ENCODE data around the gene HERPUD1.
"Not testable (repeated sequence)": the region's sequence is repeated elsewhere in the genome, so short reads cannot be mapped to it uniquely, and the experiment has no call there.

The HERPUD1 gene, protein sequence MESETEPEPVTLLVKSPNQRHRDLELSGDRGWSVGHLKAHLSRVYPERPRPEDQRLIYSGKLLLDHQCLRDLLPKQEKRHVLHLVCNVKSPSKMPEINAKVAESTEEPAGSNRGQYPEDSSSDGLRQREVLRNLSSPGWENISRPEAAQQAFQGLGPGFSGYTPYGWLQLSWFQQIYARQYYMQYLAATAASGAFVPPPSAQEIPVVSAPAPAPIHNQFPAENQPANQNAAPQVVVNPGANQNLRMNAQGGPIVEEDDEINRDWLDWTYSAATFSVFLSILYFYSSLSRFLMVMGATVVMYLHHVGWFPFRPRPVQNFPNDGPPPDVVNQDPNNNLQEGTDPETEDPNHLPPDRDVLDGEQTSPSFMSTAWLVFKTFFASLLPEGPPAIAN

GRCh38 chr16:56931892-56932720, at the start of gene HERPUD1:
TSS of gene HERPUD1 (plus strand) at chr16:56932142. CDS start at chr16:56932245, 103 bp downstream.
- DNase-seq (ENCODE audit: low spot score), result peak; percentile 100

GRCh38 chr16:56883586-56883985, 48.4 kb upstream of the HERPUD1 start:
- DNase-seq (ENCODE audit: low spot score), result no peak

DNA sequence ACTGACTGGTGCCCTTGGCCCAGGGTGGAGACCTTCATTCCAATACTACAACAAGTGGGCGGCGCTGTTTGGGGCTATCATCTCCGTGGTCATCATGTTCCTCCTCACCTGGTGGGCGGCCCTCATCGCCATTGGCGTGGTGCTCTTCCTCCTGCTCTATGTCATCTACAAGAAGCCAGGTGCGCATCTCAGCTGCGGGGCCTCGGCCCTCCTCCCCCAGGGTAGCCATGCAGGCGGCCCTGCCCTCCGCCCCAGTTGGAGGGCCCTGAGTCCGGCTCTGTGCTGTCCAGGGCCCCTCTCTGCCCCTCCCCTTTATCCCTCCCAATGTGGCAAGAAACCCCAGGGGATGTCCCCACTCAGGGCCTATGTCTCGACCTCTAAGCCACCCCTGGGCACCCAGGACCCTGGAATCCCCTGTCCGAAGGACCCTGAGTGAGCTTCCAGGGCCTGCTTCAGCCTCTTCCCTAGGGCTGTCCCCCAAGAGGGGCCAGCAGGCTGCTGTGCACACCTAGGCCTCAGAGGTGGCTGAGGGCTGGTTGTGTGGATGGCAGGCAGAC, 47.8 kb upstream of the HERPUD1 start:
- DNase-seq (ENCODE audit: low spot score), result no peak

DNA sequence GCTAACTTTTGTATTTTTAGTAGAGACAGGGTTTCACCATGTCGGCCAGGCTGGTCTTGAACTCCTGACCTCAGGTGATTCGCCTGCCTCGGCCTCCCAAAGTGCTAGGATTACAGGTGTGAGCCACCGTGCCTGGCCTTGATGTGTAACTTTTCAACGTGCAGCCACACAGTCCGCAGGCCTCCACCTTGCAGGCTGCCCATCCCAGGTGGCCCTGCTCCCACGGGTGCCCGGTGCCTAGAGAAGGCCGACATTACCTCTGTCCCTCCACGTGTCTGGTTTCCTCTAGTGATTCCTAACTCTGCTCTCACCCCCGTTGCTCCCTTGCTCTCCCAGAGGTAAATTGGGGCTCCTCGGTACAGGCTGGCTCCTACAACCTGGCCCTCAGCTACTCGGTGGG, 47.0 kb upstream of the HERPUD1 start:
- DNase-seq (ENCODE audit: low spot score), result not testable (repeated sequence)

GRCh38 chr16:56885446-56886162, 46.3 kb upstream of the HERPUD1 start:
- no peak for DNase-seq (ENCODE audit: low spot score)

GRCh38 chr16:56886296-56886695, 45.6 kb upstream of the HERPUD1 start:
- no peak for DNase-seq (ENCODE audit: low spot score)

DNA sequence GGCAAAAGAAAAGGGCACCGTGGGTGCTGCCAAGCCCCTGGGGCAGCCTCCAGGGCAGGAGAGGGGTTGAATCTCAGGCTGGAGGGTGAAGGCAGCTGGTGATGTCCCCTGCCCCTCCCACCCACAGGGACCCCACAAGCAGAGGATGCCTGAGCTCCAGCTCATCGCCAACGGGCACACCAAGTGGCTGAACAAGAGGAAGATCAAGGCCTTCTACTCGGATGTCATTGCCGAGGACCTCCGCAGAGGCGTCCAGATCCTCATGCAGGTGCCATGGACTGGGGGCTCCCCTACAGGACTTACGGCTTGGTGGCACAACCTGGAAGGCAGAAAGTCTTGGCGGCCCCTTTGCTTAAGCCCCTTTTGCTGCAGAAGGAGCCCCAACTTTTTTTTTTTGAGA, 45.1 kb upstream of the HERPUD1 start:
- DNase-seq (ENCODE audit: low spot score), result no peak

DNA sequence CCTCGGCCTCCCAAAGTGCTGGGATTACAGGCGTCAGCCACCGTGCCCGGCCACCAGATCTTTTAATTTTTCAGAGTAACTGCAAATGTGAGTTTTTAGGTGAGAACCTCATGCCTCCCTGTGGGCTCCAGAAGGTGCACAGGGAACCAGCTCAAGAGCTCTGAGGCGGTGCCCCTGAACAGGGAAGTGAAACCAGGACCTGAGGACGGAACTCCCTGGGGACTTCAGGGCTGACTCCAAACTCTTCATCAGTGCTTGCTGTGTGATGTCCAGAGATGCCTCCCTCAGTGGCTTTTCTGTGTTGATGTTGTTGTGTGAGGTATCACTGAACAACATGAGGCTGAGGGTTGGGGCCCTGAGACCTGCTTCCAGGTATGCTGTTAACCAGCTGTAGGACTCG, 43.1 kb upstream of the HERPUD1 start:
- DNase-seq (ENCODE audit: low spot score), result no peak

- no peak for DNase-seq (ENCODE audit: low spot score)
Observed at GRCh38 chr16:56889206-56889605, 42.7 kb upstream of the HERPUD1 start.

DNA sequence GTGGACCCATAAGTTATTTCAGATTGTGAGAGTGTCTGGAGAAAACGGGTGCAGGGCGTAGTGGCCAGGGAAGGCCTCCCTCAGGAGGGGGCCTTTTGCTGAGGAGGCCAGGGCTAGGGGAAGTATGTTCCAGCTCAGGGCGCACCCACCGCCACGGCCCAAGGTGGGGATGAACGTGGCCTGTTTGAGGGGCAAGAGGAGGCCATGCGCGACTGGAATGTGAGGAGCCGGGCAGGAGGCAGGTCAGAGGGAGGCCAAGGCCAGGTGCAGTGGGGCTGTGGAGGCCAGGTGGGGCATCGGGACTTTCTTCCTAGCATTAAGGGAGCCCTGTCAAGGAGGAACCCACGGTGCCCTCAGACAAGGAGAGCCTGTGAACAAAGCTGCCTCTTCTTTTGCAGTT, 40.3 kb upstream of the HERPUD1 start:
- DNase-seq (ENCODE audit: low spot score), result no peak

DNA sequence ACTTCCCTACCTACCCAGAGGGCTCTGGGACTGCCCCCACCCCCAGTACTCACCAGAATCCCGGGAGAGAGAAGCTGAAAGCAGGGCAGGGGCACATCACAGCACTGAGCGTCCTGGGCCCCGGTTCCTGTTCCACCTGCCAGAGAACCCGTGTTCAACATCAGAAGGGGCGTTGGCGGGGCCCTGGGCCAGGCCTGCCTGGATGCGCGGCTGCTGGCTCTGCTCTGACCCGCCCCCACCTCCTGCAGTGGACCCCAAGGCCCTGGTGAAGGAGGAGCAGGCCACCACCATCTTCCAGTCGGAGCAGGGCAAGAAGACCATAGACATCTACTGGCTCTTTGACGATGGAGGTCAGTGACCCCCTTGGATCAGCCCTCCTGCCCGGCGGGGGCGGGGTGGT, 39.2 kb upstream of the HERPUD1 start:
- no peak for DNase-seq (ENCODE audit: low spot score)

DNA sequence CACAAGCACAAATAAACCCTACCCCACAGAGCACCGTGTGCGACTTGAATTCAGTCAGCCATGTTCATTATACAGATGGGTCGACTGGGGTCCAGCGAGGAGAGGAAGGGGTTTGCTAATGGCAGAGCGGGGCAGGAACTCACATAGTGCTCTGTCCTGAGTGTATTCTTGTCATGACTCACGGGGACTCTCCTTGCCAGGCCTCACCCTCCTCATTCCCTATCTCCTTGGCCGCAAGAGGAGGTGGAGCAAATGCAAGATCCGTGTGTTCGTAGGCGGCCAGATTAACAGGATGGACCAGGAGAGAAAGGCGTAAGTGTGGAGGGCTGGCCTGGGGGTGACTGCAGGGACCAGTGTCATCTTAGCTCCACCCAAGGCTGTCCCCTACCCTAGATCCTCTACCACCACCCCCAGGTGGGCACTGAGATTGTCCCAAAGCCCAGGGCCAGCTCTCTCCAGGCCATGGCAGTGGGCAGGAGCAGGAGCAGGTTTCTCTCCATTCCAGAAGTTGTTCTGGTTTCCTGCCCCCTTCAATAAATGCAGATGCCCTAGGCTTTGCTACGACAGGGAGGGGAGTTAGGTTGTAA, 37.5 kb upstream of the HERPUD1 start:
- no peak for DNase-seq (ENCODE audit: low spot score)

DNA sequence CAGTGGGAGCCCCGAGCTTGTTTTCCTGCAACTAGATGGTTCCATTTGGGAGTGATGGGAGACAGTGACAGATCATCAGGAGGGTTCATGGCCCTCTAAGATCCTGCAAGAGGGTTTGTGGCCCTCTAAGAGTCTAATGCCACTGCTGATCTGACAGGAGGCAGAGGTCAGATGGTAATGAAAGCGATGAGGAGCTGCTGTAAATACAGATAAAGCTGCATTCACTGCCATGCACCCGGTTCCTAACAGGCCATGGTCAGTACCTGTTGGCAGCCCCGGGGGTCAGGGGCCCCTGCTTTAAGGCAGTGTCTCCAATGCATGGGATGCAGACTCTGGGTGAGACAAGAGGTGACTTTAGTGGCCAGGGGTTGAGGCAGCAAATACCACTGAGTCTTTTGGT, 36.1 kb upstream of the HERPUD1 start:
- no peak for DNase-seq (ENCODE audit: low spot score)

DNA sequence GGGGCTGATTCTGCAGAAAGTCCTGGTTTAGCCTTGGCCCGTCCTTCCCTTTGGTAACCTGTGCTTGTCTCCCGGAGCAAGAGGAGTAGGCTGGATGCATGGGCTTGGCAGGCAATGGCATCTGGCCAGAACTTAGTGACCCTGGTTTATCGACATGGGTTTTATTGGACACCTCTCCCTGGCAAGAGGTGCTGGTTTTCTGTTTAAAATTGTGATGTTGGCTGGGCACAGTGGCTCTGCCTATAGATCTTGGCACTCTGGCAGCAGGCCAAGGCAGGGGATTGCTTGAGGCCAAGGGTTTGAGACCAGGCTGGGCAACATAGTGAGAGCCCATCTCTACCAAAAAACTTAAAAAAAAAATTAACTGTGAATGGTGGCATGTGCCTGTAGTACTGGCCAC, 35.7 kb upstream of the HERPUD1 start:
- DNase-seq (ENCODE audit: low spot score), result no peak

DNA sequence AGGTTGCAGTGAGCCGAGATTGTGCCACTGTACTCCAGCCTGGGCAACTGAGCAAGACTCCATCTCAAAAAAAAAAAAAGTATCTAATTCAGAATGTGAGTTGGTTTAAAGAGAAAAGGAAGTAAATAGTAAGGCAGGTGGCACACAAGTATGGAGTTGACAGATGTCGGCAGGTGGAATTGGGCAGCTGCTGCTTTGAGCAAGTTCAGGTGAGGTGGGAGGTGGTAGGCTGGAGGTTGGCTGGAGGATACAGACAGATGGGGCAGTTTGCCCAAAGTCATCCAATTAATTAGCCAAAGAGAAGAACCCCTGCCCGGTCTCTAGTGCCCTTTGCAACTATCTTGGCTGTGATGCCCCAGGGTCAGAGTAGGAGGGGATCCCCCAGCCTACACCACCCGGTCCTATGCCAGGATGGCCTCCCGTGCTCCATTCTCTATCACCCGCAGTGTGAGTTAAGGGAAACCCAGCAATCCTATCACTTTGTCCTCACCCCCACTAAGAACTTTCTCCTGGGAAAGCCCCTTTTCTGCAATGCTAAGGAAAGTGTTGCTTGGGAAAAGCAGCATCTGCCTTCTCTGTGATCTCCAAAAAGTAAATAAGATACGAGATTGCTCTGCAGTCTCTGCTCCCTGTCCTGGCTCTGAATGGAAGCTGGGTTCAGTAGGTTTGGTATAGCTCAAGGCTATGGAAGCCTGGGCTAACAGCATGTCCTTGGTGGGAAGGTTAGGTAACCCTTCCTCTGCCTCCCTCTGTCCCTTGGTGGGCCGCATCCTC, 34.7 kb upstream of the HERPUD1 start:
- no peak for DNase-seq (ENCODE audit: low spot score)

DNA sequence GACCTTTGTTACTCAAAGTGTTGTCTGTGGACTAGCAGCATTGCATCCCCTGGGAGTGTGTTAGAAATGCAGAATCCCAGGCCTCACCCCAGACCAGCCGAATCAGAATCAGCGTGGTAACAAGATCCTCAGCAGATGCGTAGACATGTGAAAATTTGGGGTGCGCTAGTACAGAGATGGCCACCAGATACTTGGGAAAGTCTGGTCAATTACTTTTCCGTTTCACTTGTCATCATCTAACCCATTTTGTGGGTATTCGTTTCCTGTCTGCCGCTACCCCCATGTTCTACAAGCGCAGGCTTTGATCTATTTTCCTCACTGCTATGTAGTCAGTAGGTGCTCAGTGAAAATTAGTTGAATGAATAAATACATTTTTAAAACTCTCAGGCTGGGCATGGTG, 33.1 kb upstream of the HERPUD1 start:
- no peak for DNase-seq (ENCODE audit: low spot score)

- DNase-seq (ENCODE audit: low spot score), result no peak
Observed at GRCh38 chr16:56903866-56904265, 28.1 kb upstream of the HERPUD1 start.

DNA sequence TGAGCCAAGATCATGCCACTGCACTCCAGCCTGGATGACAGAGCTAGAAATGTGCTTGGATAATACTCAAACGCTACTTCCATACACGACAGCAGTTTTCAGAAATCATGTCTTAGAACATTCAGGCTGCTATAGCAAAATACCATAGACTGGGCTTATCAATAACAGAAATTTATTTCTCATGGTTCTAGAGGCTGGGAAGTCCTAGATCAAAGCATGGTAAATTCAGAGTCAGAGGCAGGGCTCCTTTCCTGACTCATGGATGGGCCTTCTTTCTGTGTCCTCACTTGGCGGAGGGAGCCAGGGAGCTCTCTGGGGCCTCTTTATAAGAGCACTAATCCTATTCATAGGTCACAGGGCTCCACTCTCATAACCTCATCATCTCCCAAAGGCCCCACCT, 24.5 kb upstream of the HERPUD1 start:
- DNase-seq (ENCODE audit: low spot score), result no peak

GRCh38 chr16:56909527-56909979, 22.4 kb upstream of the HERPUD1 start:
- no peak for DNase-seq (ENCODE audit: low spot score)

- no peak for DNase-seq (ENCODE audit: low spot score)
Observed at GRCh38 chr16:56910112-56910511, 21.8 kb upstream of the HERPUD1 start.

All from AG08396 (cell line).